Left ventricle myocardium inferior (tissue), 1 donor: ENCODE measurements around the gene MEF2A. TPM values are rescaled to one million over a fixed set of nuclear protein-coding genes. Genes with fewer than 3 reads are reported as not detected.

Experiments used
- DNase-seq: peaks from one replicate; pipeline ENCODE4 v3.0.0-alpha.2; 2020
- H3K27ac ChIP-seq: fragments of 200-600 bp; replicated peaks from 2 replicates; pipeline ENCODE4 v1.8.0; 2021
- H3K27me3 ChIP-seq: fragments of 200-600 bp; 2 replicates; pipeline ENCODE4 v1.8.0; 2021; ENCODE audit warnings: low read depth
- H3K36me3 ChIP-seq: fragments of 200-600 bp; 2 replicates; pipeline ENCODE4 v1.8.0; 2021
- H3K4me1 ChIP-seq: fragments of 200-600 bp; 2 replicates; pipeline ENCODE4 v1.8.0; 2021
- H3K4me3 ChIP-seq: fragments of 200-600 bp; 2 replicates; pipeline ENCODE4 v1.8.0; 2021; ENCODE audit warnings: mild to moderate bottlenecking, moderate library complexity
- H3K9me3 ChIP-seq: fragments of 200-600 bp; replicated peaks from 2 replicates; pipeline ENCODE4 v1.8.0; 2021
- intact Hi-C: fragments of 100-400 bp; cut with micrococcal nuclease; formaldehyde crosslinking; loops from one replicate; pipeline ENCODE4 v1.11.0; 2022
- total RNA-seq: library from RNA; stranded (reverse); fragmentation: NEBNext Ultra II Directional; extraction: Animal tissue kit (Norgen Biotek cat#: 25700); gene quantifications from one replicate; pipeline ENCODE4 v1.2.1, GENCODE V29; 2021
- TF ChIP-seq, protein P1 (sequence below): fragments of 200-600 bp; IDR thresholded peaks from 2 replicates; pipeline ENCODE4 v1.8.0; 2021; ENCODE audit warnings: antibody characterized with exemption, mild to moderate bottlenecking, borderline replicate concordance
- donor health status: DM: no; HTN: yes; CAD: no; lungs with severe emphysema.

The MEF2A gene
- total RNA-seq, 1 donor from 2014 or later: 152 TPM

- Histone ChIP-seq H3K4me3 (no peak overlapping the region), H3K27me3 (no peaks in the 10 kb centered on the region), H3K9me3 (no peaks in the 10 kb centered on the region), H3K4me1 (peaks cover 52% of the 10 kb centered on the region), H3K27ac (no peak overlapping the region), H3K36me3 (peaks cover 4% of the 10 kb centered on the region)
- intact Hi-C loops: no loop called here
- no peak for DNase-seq
- TF ChIP-seq, protein P1, sequence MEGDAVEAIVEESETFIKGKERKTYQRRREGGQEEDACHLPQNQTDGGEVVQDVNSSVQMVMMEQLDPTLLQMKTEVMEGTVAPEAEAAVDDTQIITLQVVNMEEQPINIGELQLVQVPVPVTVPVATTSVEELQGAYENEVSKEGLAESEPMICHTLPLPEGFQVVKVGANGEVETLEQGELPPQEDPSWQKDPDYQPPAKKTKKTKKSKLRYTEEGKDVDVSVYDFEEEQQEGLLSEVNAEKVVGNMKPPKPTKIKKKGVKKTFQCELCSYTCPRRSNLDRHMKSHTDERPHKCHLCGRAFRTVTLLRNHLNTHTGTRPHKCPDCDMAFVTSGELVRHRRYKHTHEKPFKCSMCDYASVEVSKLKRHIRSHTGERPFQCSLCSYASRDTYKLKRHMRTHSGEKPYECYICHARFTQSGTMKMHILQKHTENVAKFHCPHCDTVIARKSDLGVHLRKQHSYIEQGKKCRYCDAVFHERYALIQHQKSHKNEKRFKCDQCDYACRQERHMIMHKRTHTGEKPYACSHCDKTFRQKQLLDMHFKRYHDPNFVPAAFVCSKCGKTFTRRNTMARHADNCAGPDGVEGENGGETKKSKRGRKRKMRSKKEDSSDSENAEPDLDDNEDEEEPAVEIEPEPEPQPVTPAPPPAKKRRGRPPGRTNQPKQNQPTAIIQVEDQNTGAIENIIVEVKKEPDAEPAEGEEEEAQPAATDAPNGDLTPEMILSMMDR: no peak
Measured at GRCh38 chr15:99720533-99720932, 154.7 kb downstream of the MEF2A start.

DNA sequence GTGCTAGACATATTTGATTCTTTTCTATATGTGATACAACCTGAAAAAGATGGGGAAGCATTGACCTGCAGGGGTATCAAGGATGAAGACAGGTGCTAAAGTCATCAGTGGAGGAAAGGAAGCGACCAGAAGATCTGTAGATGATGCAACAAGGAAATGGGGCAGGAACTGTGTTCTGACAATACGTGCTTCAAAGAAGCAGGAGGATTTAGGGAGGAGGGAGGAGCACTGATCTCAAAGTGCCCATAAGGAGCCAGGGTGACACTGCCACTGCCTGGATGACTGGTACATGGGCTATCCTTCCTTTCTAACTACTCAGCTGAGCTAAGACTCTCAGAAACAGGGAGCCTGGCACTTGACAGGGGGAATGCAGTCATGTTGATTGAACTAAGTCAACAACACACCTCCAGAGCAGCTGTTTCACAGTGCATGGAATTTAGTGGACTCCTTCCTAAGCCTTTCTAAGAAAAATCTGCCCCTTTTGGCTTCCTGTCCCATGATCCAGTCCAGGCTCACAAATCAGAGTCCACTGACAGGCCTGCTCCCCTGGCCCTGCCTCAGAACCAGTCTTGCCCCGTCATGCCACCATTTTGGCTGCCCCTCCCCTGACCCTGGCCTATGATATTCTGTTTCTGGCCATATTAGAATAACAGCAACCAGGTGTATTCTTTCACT, 155.5 kb downstream of the MEF2A start:
- H3K27ac ChIP-seq: no peak overlapping the region
- no peak overlapping the region for H3K4me3 ChIP-seq
- intact Hi-C loops: no loop called here
- peaks cover 46% of the 10 kb centered on the region for H3K4me1 ChIP-seq
- no peak for DNase-seq
- H3K9me3 ChIP-seq: no peaks in the 10 kb centered on the region
- H3K27me3 ChIP-seq: no peaks in the 10 kb centered on the region
- TF ChIP-seq, protein P1: no peak
- H3K36me3 ChIP-seq: no peaks in the 10 kb centered on the region

- no peak overlapping the region for H3K27ac ChIP-seq
- H3K36me3 ChIP-seq: no peaks in the 10 kb centered on the region
- H3K27me3 ChIP-seq: no peaks in the 10 kb centered on the region
- intact Hi-C loops: no loop called here
- TF ChIP-seq, protein P1: no peak
- DNase-seq: no peak
- H3K4me1 ChIP-seq: peaks cover 40% of the 10 kb centered on the region
- H3K9me3 ChIP-seq: no peaks in the 10 kb centered on the region
- H3K4me3 ChIP-seq: no peak overlapping the region
Measured at GRCh38 chr15:99721896-99722295, 156.1 kb downstream of the MEF2A start.

- Histone ChIP-seq H3K27ac (no peak overlapping the region), H3K4me1 (peaks cover 36% of the 10 kb centered on the region), H3K36me3 (no peaks in the 10 kb centered on the region), H3K27me3 (no peaks in the 10 kb centered on the region), H3K4me3 (no peak overlapping the region), H3K9me3 (no peaks in the 10 kb centered on the region)
- no peak for DNase-seq
- intact Hi-C loops: no loop called here
- TF ChIP-seq, protein P1: no peak
Measured at GRCh38 chr15:99722406-99722805, 156.6 kb downstream of the MEF2A start.

DNA sequence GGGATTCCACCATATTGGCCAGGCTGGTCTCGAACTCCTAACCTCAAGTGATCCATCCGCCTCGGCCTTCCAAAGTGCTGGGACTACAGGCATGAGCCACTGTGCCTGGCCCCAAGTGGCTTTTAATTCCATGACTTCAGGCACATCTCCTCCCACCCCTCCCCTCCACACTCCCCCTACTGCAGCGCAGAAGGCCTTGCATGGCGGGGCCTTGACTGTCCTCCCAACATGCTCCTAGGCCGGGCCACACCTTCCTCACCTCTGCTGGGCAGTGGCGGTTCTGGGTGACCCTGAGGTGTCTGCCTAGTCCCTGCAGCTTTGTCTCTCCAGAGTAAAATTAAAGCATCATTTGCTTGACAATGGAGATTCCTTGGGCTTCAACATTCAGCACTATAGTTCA, 160.5 kb downstream of the MEF2A start:
- H3K4me3 ChIP-seq: no peak overlapping the region
- H3K27me3 ChIP-seq: no peaks in the 10 kb centered on the region
- intact Hi-C loops: no loop called here
- DNase-seq: no peak
- TF ChIP-seq, protein P1: no peak
- no peaks in the 10 kb centered on the region for H3K9me3 ChIP-seq
- H3K27ac ChIP-seq: no peak overlapping the region
- H3K36me3 ChIP-seq: peaks cover 11% of the 10 kb centered on the region
- peaks cover 30% of the 10 kb centered on the region for H3K4me1 ChIP-seq
